Astrocyte (in vitro differentiated cells and primary cell): ENCODE measurements around the gene ATP12A. TPM values are rescaled to one million over a fixed set of nuclear protein-coding genes. Genes with fewer than 3 reads are reported as not detected.

Experiments used
- DNase-seq: peaks from one replicate; pipeline ENCODE4 v3.0.0-alpha.2; 2010; ENCODE audit warnings: low read depth
- FAIRE-seq: peaks from 2 replicates; lab custom pipeline; 2011; peaks lifted over from hg19 to GRCh38; lab: Jason Lieb, UNC
- H2AFZ ChIP-seq: 2 replicates; pipeline ENCODE4 v1.6.0; 2012; ENCODE audit warnings: low read depth, low read length, inconsistent platforms
- H3K27ac ChIP-seq: 2 replicates; pipeline ENCODE4 v1.5.1; 2011; ENCODE audit warnings: low read depth, low read length, inconsistent platforms
- H3K27me3 ChIP-seq: 2 replicates; pipeline ENCODE4 v1.6.0; 2011; ENCODE audit warnings: low read length, inconsistent platforms; ENCODE audit not compliant: insufficient read depth
- H3K36me3 ChIP-seq: 2 replicates; pipeline ENCODE4 v1.5.1; 2011; ENCODE audit warnings: low read length, inconsistent platforms; ENCODE audit not compliant: insufficient read depth
- H3K4me1 ChIP-seq: 2 replicates; pipeline ENCODE4 v1.5.1; 2011; ENCODE audit warnings: low read length, inconsistent platforms; ENCODE audit not compliant: insufficient read depth
- H3K4me2 ChIP-seq: 2 replicates; pipeline ENCODE4 v1.6.0; 2012; ENCODE audit warnings: low read length, inconsistent platforms
- H3K4me3 ChIP-seq: 2 replicates; pipeline ENCODE4 v1.5.1; 2011; ENCODE audit warnings: low read depth, mild to moderate bottlenecking, low read length, inconsistent platforms; ENCODE audit not compliant: insufficient read depth
- H3K79me2 ChIP-seq: 2 replicates; pipeline ENCODE4 v1.6.0; 2012; ENCODE audit warnings: mild to moderate bottlenecking, low read length, inconsistent platforms; ENCODE audit not compliant: insufficient read depth
- H3K9ac ChIP-seq: 2 replicates; pipeline ENCODE4 v1.6.0; 2012; ENCODE audit warnings: mild to moderate bottlenecking, low read length, inconsistent platforms
- H3K9me3 ChIP-seq: 2 replicates; pipeline ENCODE4 v1.5.1; 2012; ENCODE audit warnings: low read depth, mild to moderate bottlenecking, low read length, inconsistent platforms; ENCODE audit not compliant: insufficient read depth
- H4K20me1 ChIP-seq: 2 replicates; pipeline ENCODE4 v1.6.0; 2012; ENCODE audit warnings: low read length, inconsistent platforms; ENCODE audit not compliant: insufficient read depth
- H3K27ac Mint-ChIP-seq: one replicate; pipeline ENCODE4 v1.8.0; 2021; ENCODE audit warnings: mild to moderate bottlenecking, mixed read lengths; ENCODE audit not compliant: unreplicated experiment
- H3K27me3 Mint-ChIP-seq: one replicate; pipeline ENCODE4 v1.8.0; 2021; ENCODE audit warnings: low read depth, mixed read lengths; ENCODE audit not compliant: unreplicated experiment
- H3K36me3 Mint-ChIP-seq: one replicate; pipeline ENCODE4 v1.8.0; 2021; ENCODE audit warnings: low read depth, mixed read lengths; ENCODE audit not compliant: unreplicated experiment
- H3K4me1 Mint-ChIP-seq: one replicate; pipeline ENCODE4 v1.8.0; 2021; ENCODE audit warnings: low read depth, mixed read lengths; ENCODE audit not compliant: unreplicated experiment
- H3K4me3 Mint-ChIP-seq: one replicate; pipeline ENCODE4 v1.8.0; 2021; ENCODE audit warnings: mild to moderate bottlenecking, moderate library complexity, mixed read lengths; ENCODE audit not compliant: unreplicated experiment
- H3K9me3 Mint-ChIP-seq: one replicate; pipeline ENCODE4 v1.8.0; 2021; ENCODE audit warnings: mild to moderate bottlenecking, mixed read lengths; ENCODE audit not compliant: unreplicated experiment
- CTCF ChIP-seq: IDR thresholded peaks from 2 replicates; pipeline ENCODE4 v1.5.1; 2011; ENCODE audit warnings: low read depth, mild to moderate bottlenecking, inconsistent platforms, low read length, moderate library complexity; ENCODE audit not compliant: insufficient read depth
- EZH2 ChIP-seq: IDR thresholded peaks from 2 replicates; pipeline ENCODE4 v1.6.1; 2012; ENCODE audit warnings: mild to moderate bottlenecking, low read length, inconsistent platforms; ENCODE audit not compliant: insufficient read depth
- total RNA-seq: library from RNA; stranded (reverse); gene quantifications from 2 replicates; pipeline ENCODE4 v1.2.1, GENCODE V29; 2021

Gene ATP12A
- total RNA-seq, 1 donor from 2014 or later = not detected

- Histone ChIP-seq H4K20me1 (no peaks in the 10 kb centered on the region), H3K9me3 (no peaks in the 10 kb centered on the region), H3K79me2 (no peaks in the 10 kb centered on the region), H2AFZ (peak overlapping the region; percentile 63), H3K4me1 (peaks cover 12% of the 10 kb centered on the region), H3K4me2 (peak overlapping the region; percentile 81), H3K9ac (no peak overlapping the region), H3K4me3 (peak overlapping the region; percentile 37), H3K36me3 (no peaks in the 10 kb centered on the region), H3K27ac (no peak overlapping the region), H3K27me3 (peaks cover 43% of the 10 kb centered on the region)
- no peak for FAIRE-seq
- peaks cover 3% of the 10 kb centered on the region for H3K36me3 Mint-ChIP-seq
- H3K27me3 Mint-ChIP-seq = peaks cover 74% of the 10 kb centered on the region
- peaks cover 5% of the 10 kb centered on the region for H3K9me3 Mint-ChIP-seq
- TF ChIP-seq EZH2 (peak; percentile 25), CTCF (no peak)
- peak overlapping the region; percentile 81 for H3K4me3 Mint-ChIP-seq
- no peaks in the 10 kb centered on the region for H3K4me1 Mint-ChIP-seq
- peak; percentile 2 for DNase-seq
- H3K27ac Mint-ChIP-seq = no peak overlapping the region
Observed at GRCh38 chr13:24747248-24748060, 67.2 kb downstream of the ATP12A start.

- H3K27ac ChIP-seq = no peak overlapping the region
- no peaks in the 10 kb centered on the region for H3K36me3 ChIP-seq
- H2AFZ ChIP-seq = peak overlapping the region; percentile 41
- H3K4me1 ChIP-seq = peaks cover 12% of the 10 kb centered on the region
- H3K27me3 ChIP-seq = peaks cover 43% of the 10 kb centered on the region
- H3K4me2 ChIP-seq = peak overlapping the region; percentile 81
- H4K20me1 ChIP-seq = no peaks in the 10 kb centered on the region
- Mint-ChIP-seq H3K4me1 (no peaks in the 10 kb centered on the region), H3K36me3 (peaks cover 3% of the 10 kb centered on the region), H3K9me3 (peaks cover 5% of the 10 kb centered on the region), H3K27me3 (peaks cover 74% of the 10 kb centered on the region), H3K4me3 (peak overlapping the region; percentile 80), H3K27ac (no peak overlapping the region)
- DNase-seq (no peak), FAIRE-seq (no peak)
- no peak overlapping the region for H3K9ac ChIP-seq
- no peak for TF ChIP-seq CTCF
- no peak for TF ChIP-seq EZH2
- H3K9me3 ChIP-seq = no peaks in the 10 kb centered on the region
- no peaks in the 10 kb centered on the region for H3K79me2 ChIP-seq
- H3K4me3 ChIP-seq = no peak overlapping the region
Observed at GRCh38 chr13:24748061-24748400, 67.8 kb downstream of the ATP12A start.

GRCh38 chr13:24759197-24759596 is 79.0 kb downstream of the ATP12A start:
- no peaks in the 10 kb centered on the region for H3K4me1 Mint-ChIP-seq
- Histone ChIP-seq H3K27ac (no peak overlapping the region), H3K4me3 (no peak overlapping the region), H3K79me2 (no peaks in the 10 kb centered on the region), H3K9ac (no peak overlapping the region), H3K9me3 (no peaks in the 10 kb centered on the region), H2AFZ (no peak overlapping the region), H3K4me2 (no peak overlapping the region), H3K36me3 (no peaks in the 10 kb centered on the region), H3K4me1 (no peaks in the 10 kb centered on the region), H3K27me3 (peaks cover 2% of the 10 kb centered on the region), H4K20me1 (no peaks in the 10 kb centered on the region)
- H3K4me3 Mint-ChIP-seq = no peak overlapping the region
- no peak overlapping the region for H3K27ac Mint-ChIP-seq
- no peak for DNase-seq
- H3K36me3 Mint-ChIP-seq = no peaks in the 10 kb centered on the region
- TF ChIP-seq CTCF (no peak), EZH2 (no peak)
- H3K27me3 Mint-ChIP-seq = no peaks in the 10 kb centered on the region
- FAIRE-seq = no peak
- H3K9me3 Mint-ChIP-seq = no peaks in the 10 kb centered on the region
